ENCODE data around the gene MAP3K2. TPM values are rescaled to one million over a fixed set of nuclear protein-coding genes. Genes with fewer than 3 reads are reported as not detected.

Gene MAP3K2
- total RNA-seq, 1 donor from 2014 or later = 27.9 TPM

DNA sequence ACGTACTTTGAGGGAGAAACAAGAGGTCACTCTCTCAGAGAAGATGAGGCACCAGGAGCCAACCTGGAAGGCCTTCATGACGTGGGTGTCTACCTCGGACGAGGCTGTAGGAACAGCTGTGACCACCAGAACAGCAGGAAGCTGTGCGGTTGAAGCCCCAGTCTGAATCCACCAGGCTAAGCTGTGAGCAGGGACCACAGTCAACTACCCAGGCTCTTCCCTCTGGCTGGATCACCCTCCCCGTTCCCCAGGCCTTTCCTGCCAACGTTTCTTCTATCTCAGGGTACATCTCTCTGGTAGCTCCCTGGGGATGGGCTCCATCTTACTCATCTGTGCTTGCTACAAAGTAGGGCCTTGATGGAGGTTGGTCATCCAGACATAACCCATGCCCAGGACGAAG, 130.9 kb downstream of the MAP3K2 start:
- Histone ChIP-seq H3K36me3 (ENCODE audit: control insufficient read depth, insufficient read depth, low read length) (peaks cover 13% of the 10 kb centered on the region), H3K27me3 (ENCODE audit: control insufficient read depth, insufficient read depth, low read length) (no peaks in the 10 kb centered on the region), H3K4me3 (ENCODE audit: low read depth, low read length) (no peak overlapping the region)
- FAIRE-seq = no peak
- TF ChIP-seq, protein P1, sequence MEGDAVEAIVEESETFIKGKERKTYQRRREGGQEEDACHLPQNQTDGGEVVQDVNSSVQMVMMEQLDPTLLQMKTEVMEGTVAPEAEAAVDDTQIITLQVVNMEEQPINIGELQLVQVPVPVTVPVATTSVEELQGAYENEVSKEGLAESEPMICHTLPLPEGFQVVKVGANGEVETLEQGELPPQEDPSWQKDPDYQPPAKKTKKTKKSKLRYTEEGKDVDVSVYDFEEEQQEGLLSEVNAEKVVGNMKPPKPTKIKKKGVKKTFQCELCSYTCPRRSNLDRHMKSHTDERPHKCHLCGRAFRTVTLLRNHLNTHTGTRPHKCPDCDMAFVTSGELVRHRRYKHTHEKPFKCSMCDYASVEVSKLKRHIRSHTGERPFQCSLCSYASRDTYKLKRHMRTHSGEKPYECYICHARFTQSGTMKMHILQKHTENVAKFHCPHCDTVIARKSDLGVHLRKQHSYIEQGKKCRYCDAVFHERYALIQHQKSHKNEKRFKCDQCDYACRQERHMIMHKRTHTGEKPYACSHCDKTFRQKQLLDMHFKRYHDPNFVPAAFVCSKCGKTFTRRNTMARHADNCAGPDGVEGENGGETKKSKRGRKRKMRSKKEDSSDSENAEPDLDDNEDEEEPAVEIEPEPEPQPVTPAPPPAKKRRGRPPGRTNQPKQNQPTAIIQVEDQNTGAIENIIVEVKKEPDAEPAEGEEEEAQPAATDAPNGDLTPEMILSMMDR (IDR thresholded peaks at IDR 0.05; ENCODE audit: insufficient read depth, low read length, severe bottlenecking) = no peak
- no peak for DNase-seq (ENCODE audit: low read depth)

- H3K4me3 ChIP-seq (ENCODE audit: low read depth, low read length) = no peak overlapping the region
- TF ChIP-seq, protein P1 (IDR thresholded peaks at IDR 0.05; ENCODE audit: insufficient read depth, low read length, severe bottlenecking) = no peak
- FAIRE-seq (no peak), DNase-seq (ENCODE audit: low read depth) (no peak)
- no peaks in the 10 kb centered on the region for H3K27me3 ChIP-seq (ENCODE audit: control insufficient read depth, insufficient read depth, low read length)
- H3K36me3 ChIP-seq (ENCODE audit: control insufficient read depth, insufficient read depth, low read length) = peaks cover 13% of the 10 kb centered on the region
Measured at GRCh38 chr2:127256381-127256780, 131.4 kb downstream of the MAP3K2 start.

DNA sequence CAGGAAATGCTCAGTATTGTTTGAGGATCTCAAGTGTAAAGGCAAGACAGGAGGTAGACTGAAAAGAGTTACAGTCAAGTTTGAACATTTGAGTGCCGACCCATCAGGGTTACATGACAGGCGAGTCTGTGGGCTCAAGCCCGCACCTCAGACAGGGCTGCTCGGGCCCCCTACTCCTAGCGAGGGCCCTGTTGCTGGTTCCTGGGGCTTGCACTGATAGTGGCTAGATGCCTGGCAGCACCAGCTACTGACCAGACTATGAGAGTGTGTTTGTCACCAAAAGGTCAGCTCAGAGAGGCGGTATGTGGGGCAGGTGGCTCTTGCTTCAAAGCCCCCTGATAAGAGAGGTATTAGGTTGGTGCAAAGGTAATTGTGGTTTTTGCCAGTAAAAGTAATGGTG, 132.1 kb downstream of the MAP3K2 start:
- DNase-seq (ENCODE audit: low read depth) (no peak), FAIRE-seq (no peak)
- Histone ChIP-seq H3K4me3 (ENCODE audit: low read depth, low read length) (no peak overlapping the region), H3K36me3 (ENCODE audit: control insufficient read depth, insufficient read depth, low read length) (peaks cover 10% of the 10 kb centered on the region), H3K27me3 (ENCODE audit: control insufficient read depth, insufficient read depth, low read length) (no peaks in the 10 kb centered on the region)
- TF ChIP-seq, protein P1 (IDR thresholded peaks at IDR 0.05; ENCODE audit: insufficient read depth, low read length, severe bottlenecking) = no peak

DNA sequence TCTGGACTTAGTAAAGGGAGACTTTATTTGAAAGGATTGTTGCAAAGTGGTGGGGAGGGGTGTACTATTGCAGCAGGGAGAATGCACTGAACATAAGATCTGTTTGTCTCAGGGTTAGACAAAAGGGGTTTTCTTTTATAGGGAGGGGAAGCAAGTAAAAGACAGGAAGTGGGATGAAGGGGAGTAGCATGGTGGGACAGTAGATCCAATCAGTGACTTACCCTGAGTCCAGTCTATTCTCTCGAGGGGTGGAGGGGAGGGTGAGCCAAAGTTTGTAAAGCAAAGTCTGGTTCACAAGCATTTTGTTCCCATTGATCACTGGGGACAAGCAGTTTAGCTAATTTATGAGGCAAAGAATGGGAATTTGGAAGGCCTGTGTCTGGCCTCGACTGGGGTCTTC, 132.6 kb downstream of the MAP3K2 start:
- no peak for FAIRE-seq

DNA sequence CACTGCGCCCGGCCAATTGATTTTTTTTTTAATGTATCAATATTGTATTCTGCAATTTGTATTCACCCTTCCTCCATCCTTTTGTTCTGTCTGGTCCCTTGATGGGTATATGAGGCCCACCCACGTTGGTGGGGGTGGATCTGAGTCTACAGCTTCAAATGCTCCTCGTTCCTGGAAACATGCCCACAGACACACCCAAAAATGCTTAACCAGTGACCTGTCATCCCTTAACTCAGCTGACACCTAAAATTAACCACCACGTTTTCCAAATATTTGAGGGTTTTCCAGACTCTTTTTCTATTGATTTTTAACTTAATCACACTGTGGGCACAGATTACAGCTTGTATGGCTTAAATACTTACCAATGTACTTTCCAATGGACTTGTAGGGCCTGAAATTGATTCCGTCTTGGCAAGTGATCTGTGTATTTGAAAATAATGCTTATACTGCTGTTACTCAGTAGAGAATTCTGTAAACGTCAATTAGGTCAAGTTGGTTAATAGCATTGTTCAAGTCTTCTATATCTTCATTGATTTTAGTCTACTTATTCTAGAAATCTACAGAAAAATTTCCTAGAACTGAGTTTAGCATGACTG, 133.3 kb downstream of the MAP3K2 start:
- TF ChIP-seq, protein P1 (IDR thresholded peaks at IDR 0.05; ENCODE audit: insufficient read depth, low read length, severe bottlenecking) = no peak
- H3K27me3 ChIP-seq (ENCODE audit: control insufficient read depth, insufficient read depth, low read length) = no peaks in the 10 kb centered on the region
- no peak for FAIRE-seq
- peaks cover 8% of the 10 kb centered on the region for H3K36me3 ChIP-seq (ENCODE audit: control insufficient read depth, insufficient read depth, low read length)
- H3K4me3 ChIP-seq (ENCODE audit: low read depth, low read length) = no peak overlapping the region
- peak; percentile 37 for DNase-seq (ENCODE audit: low read depth)

More for the DNA sequence above, 132.6 kb downstream of the MAP3K2 start:
- H3K4me3 ChIP-seq (ENCODE audit: low read depth, low read length) = no peak overlapping the region
- no peak for DNase-seq (ENCODE audit: low read depth)
- H3K27me3 ChIP-seq (ENCODE audit: control insufficient read depth, insufficient read depth, low read length) = no peaks in the 10 kb centered on the region
- TF ChIP-seq, protein P1 (IDR thresholded peaks at IDR 0.05; ENCODE audit: insufficient read depth, low read length, severe bottlenecking) = no peak
- peaks cover 10% of the 10 kb centered on the region for H3K36me3 ChIP-seq (ENCODE audit: control insufficient read depth, insufficient read depth, low read length)

Other genes starting within 250 kb of the MAP3K2 start
- 0.26 and 0.38 TPM in 2 replicates for gene CYP27C1, start 167.7 kb downstream of the MAP3K2 start, total RNA-seq
- 27.0 and 32.4 TPM in 2 replicates for gene ERCC3, start 93.8 kb downstream of the MAP3K2 start, total RNA-seq
- gene PROC, start 30.5 kb upstream of the MAP3K2 start, total RNA-seq = 0.26 TPM in 1 of 2 replicates, not detected in the other
- 40.8 and 51.0 TPM in 2 replicates for gene IWS1, start 138.5 kb upstream of the MAP3K2 start, total RNA-seq
- not detected in 2 replicates for gene MYO7B, start 147.7 kb upstream of the MAP3K2 start, total RNA-seq

Measured in bronchial epithelial cell (primary cell).